ENCODE data around the gene HS2ST1. TPM values are rescaled to one million over a fixed set of nuclear protein-coding genes. Genes with fewer than 3 reads are reported as not detected.

HS2ST1 gene
- polyA plus RNA-seq, 1 experiment, result 22.4 TPM

- TF ChIP-seq, protein P1, sequence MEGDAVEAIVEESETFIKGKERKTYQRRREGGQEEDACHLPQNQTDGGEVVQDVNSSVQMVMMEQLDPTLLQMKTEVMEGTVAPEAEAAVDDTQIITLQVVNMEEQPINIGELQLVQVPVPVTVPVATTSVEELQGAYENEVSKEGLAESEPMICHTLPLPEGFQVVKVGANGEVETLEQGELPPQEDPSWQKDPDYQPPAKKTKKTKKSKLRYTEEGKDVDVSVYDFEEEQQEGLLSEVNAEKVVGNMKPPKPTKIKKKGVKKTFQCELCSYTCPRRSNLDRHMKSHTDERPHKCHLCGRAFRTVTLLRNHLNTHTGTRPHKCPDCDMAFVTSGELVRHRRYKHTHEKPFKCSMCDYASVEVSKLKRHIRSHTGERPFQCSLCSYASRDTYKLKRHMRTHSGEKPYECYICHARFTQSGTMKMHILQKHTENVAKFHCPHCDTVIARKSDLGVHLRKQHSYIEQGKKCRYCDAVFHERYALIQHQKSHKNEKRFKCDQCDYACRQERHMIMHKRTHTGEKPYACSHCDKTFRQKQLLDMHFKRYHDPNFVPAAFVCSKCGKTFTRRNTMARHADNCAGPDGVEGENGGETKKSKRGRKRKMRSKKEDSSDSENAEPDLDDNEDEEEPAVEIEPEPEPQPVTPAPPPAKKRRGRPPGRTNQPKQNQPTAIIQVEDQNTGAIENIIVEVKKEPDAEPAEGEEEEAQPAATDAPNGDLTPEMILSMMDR (IDR thresholded peaks at IDR 0.05; ENCODE audit: low read depth, low read length), result no peak
- no peak for DNase-seq (ENCODE audit: low read depth, low spot score)
- no peak overlapping the region for H3K4me3 ChIP-seq (ENCODE audit: low read depth, low read length)
- CTCF ChIA-PET, result interaction anchor here (0.5 to 1.1 kb wide), 2 partner anchors 24 to 159 kb away, joined by 4 read pairs; no protein-coding TSS in a partner anchor
- H3K9me3 ChIP-seq (ENCODE audit: control insufficient read depth, insufficient read depth, low read length), result no peaks in the 10 kb centered on the region
- no peaks in the 10 kb centered on the region for H3K27me3 ChIP-seq (ENCODE audit: control insufficient read depth, insufficient read depth, low read length)
- POLR2A ChIA-PET, result no interaction called here
- no peak overlapping the region for H3K27ac ChIP-seq (ENCODE audit: low read depth, low read length)
These were observed 26.2 kb downstream of the HS2ST1 start for GRCh38 chr1:86940599-86940998.

GRCh38 chr1:86942042-86942441 is 27.6 kb downstream of the HS2ST1 start:
- Histone ChIP-seq H3K27me3 (ENCODE audit: control insufficient read depth, insufficient read depth, low read length) (no peaks in the 10 kb centered on the region), H3K9me3 (ENCODE audit: control insufficient read depth, insufficient read depth, low read length) (no peaks in the 10 kb centered on the region), H3K27ac (ENCODE audit: low read depth, low read length) (no peak overlapping the region), H3K4me3 (ENCODE audit: low read depth, low read length) (no peak overlapping the region)
- ChIA-PET POLR2A (no interaction called here), CTCF (interaction anchor here (1.1 to 1.7 kb wide), 3 partner anchors 23 to 238 kb away, joined by 4 to 6 read pairs (median 6); partner anchors contain the start of genes HS2ST1, SELENOF and SH3GLB1)
- TF ChIP-seq, protein P1 (IDR thresholded peaks at IDR 0.05; ENCODE audit: low read depth, low read length), result no peak
- no peak for DNase-seq (ENCODE audit: low read depth, low spot score)

DNA sequence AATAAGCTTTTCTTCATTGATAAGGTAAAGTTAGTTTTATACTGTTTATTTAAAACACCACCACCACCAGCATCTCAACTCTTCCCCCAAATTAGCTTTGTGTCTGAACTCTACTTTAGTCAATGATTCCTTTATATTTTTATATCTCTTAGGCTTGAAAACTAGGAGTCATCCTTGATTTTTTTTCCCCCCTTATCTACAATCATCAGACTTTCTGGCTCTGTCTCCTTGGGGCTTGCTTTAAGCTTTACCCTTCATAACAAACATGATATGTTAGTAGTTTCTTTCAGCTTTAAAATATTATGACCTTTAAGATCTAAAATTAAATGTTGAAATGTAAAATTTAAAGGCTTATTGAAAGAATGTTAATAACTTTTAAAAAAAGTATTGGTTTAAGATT is 28.3 kb downstream of the HS2ST1 start:
- TF ChIP-seq, protein P1 (IDR thresholded peaks at IDR 0.05; ENCODE audit: low read depth, low read length), result no peak
- Histone ChIP-seq H3K9me3 (ENCODE audit: control insufficient read depth, insufficient read depth, low read length) (no peaks in the 10 kb centered on the region), H3K4me3 (ENCODE audit: low read depth, low read length) (no peak overlapping the region), H3K27me3 (ENCODE audit: control insufficient read depth, insufficient read depth, low read length) (no peaks in the 10 kb centered on the region), H3K27ac (ENCODE audit: low read depth, low read length) (no peak overlapping the region)
- DNase-seq (ENCODE audit: low read depth, low spot score), result no peak
- ChIA-PET CTCF (interaction anchor here (1.1 to 1.7 kb wide), 4 partner anchors 22 to 238 kb away, joined by 3 to 6 read pairs (median 5); partner anchors contain the start of genes HS2ST1, SELENOF and SH3GLB1), POLR2A (no interaction called here)

- no peaks in the 10 kb centered on the region; the same call in 1 of the 2 replicates for H3K9me3 ChIP-seq (ENCODE audit: control insufficient read depth, insufficient read depth, low read length)
- TF ChIP-seq, protein P1 (IDR thresholded peaks at IDR 0.05; ENCODE audit: low read depth, low read length), result no peak
- H3K27ac ChIP-seq (ENCODE audit: low read depth, low read length), result no peak overlapping the region
- H3K4me3 ChIP-seq (ENCODE audit: low read depth, low read length), result no peak overlapping the region
- POLR2A ChIA-PET, result no interaction called here
- CTCF ChIA-PET, result interaction anchor here (0.8 kb wide), 1 partner anchor 17 kb away, joined by 4 read pairs; no protein-coding TSS in a partner anchor
- H3K27me3 ChIP-seq (ENCODE audit: control insufficient read depth, insufficient read depth, low read length), result no peaks in the 10 kb centered on the region
- DNase-seq (ENCODE audit: low read depth, low spot score), result no peak
These were observed 33.8 kb downstream of the HS2ST1 start for GRCh38 chr1:86948212-86948611.

DNA sequence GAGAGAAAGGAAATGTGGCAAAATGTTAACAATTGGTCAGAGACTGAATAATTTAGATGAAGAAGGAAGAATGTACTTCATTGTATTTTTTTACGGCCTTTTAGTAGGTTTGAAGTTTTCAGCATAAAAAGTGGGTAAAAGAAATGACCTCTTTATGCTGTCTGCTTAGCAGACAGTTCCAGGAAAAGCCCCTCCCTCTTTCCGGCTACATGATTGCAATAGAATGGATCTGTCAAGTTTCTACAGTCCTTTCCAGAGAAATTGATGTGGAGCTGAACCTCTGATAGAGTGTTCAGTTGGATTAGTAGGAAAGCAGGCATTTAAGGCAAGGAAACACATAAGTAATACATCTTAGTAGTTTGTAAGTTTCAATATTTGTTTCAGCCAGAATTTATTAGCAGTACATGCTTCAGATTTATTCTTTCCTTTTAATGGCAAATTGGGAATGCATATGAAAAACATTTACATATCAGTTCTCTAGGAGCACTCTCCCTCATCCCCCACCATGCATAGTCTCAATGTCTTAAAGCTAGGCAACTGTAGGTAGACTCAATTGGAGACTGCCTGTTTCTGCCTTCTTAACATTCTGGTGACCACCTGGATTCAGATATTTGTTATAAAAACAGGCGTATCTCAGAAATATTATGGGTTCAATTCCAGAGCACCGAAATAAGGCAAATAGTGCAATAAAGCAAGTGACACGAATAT is 36.4 kb downstream of the HS2ST1 start:
- no peaks in the 10 kb centered on the region; the same call in 1 of the 2 replicates for H3K9me3 ChIP-seq (ENCODE audit: control insufficient read depth, insufficient read depth, low read length)
- H3K27ac ChIP-seq (ENCODE audit: low read depth, low read length), result no peak overlapping the region
- ChIA-PET CTCF (no interaction called here), POLR2A (no interaction called here)
- no peak overlapping the region for H3K4me3 ChIP-seq (ENCODE audit: low read depth, low read length)
- no peaks in the 10 kb centered on the region for H3K27me3 ChIP-seq (ENCODE audit: control insufficient read depth, insufficient read depth, low read length)
- DNase-seq (ENCODE audit: low read depth, low spot score), result no peak
- TF ChIP-seq, protein P1 (IDR thresholded peaks at IDR 0.05; ENCODE audit: low read depth, low read length), result no peak

Measured in AG04450 (cell line).